GM23338 (cell line): ENCODE results near the gene TAOK1. TPM values are rescaled to one million over a fixed set of nuclear protein-coding genes. Genes with fewer than 3 reads are reported as not detected.

Experiments
- ATAC-seq: fragments of 200-7000 bp; cut with Tn5 transposase; 3 replicates; pipeline ENCODE4 v1.9.1; 2020
- DNase-seq: peaks from one replicate; pipeline ENCODE4 v3.0.0-alpha.2; 2015; ENCODE audit warnings: low spot score
- H2AFZ ChIP-seq: fragments of 200-600 bp; sonication (generic); 2 replicates; pipeline ENCODE4 v1.8.0; 2016; ENCODE audit warnings: antibody characterized with exemption, mild to moderate bottlenecking, moderate library complexity
- H3F3A ChIP-seq: fragments of 200-600 bp; sonication (generic); replicated peaks from 2 replicates; pipeline ENCODE4 v1.8.0; 2017; ENCODE audit warnings: antibody characterized with exemption, mixed run types, low read depth
- H3K27ac ChIP-seq: fragments of 200-600 bp; sonication (generic); 2 replicates; pipeline ENCODE4 v1.6.1; 2016; ENCODE audit warnings: low read depth
- H3K27me3 ChIP-seq: fragments of 200-600 bp; sonication (generic); 2 replicates; pipeline ENCODE4 v1.8.0; 2016; ENCODE audit warnings: mild to moderate bottlenecking, mixed run types, moderate library complexity; ENCODE audit not compliant: insufficient read depth
- H3K36me3 ChIP-seq: fragments of 200-600 bp; sonication (generic); 2 replicates; pipeline ENCODE4 v1.8.0; 2016; ENCODE audit warnings: mild to moderate bottlenecking; ENCODE audit not compliant: insufficient read depth
- H3K4me1 ChIP-seq: fragments of 200-600 bp; sonication (generic); 2 replicates; pipeline ENCODE4 v1.8.0; 2016; ENCODE audit warnings: mild to moderate bottlenecking, moderate library complexity; ENCODE audit not compliant: insufficient read depth
- H3K4me2 ChIP-seq: fragments of 200-600 bp; sonication (generic); 2 replicates; pipeline ENCODE4 v1.7.1; 2017; ENCODE audit warnings: mixed run types
- H3K4me3 ChIP-seq: fragments of 200-600 bp; sonication (generic); 2 replicates; pipeline ENCODE4 v1.6.1; 2016; ENCODE audit warnings: mixed run types
- H3K79me2 ChIP-seq: fragments of 200-600 bp; sonication (generic); replicated peaks from 2 replicates; pipeline ENCODE4 v1.8.0; 2017; ENCODE audit warnings: mild to moderate bottlenecking; ENCODE audit not compliant: insufficient read depth
- H3K9me2 ChIP-seq: fragments of 200-600 bp; sonication (generic); 2 replicates; pipeline ENCODE4 v1.8.0; 2017; ENCODE audit not compliant: insufficient read depth
- H4K20me1 ChIP-seq: fragments of 200-600 bp; sonication (generic); replicated peaks from 2 replicates; pipeline ENCODE4 v1.8.0; 2017; ENCODE audit warnings: mild to moderate bottlenecking; ENCODE audit not compliant: insufficient read depth
- H3K27ac Mint-ChIP-seq: 2 replicates; pipeline ENCODE4 v1.8.0; 2020; ENCODE audit warnings: inconsistent platforms, mild to moderate bottlenecking, moderate library complexity, mixed read lengths
- H3K27me3 Mint-ChIP-seq: 3 replicates; pipeline ENCODE4 v1.8.0; 2022; ENCODE audit warnings: low read depth, mild to moderate bottlenecking, moderate library complexity, mixed read lengths, inconsistent platforms; ENCODE audit not compliant: insufficient read depth, poor library complexity
- H3K36me3 Mint-ChIP-seq: 3 replicates; pipeline ENCODE4 v1.8.0; 2021; ENCODE audit warnings: low read depth, mild to moderate bottlenecking, inconsistent platforms, moderate library complexity, mixed read lengths
- H3K4me1 Mint-ChIP-seq: 3 replicates; pipeline ENCODE4 v1.8.0; 2020; ENCODE audit warnings: mild to moderate bottlenecking, inconsistent platforms, mixed read lengths
- H3K4me3 Mint-ChIP-seq: 3 replicates; pipeline ENCODE4 v1.8.0; 2021; ENCODE audit warnings: moderate library complexity, mild to moderate bottlenecking, inconsistent platforms, mixed read lengths
- H3K9me3 Mint-ChIP-seq: 3 replicates; pipeline ENCODE4 v1.8.0; 2020; ENCODE audit warnings: moderate library complexity, mild to moderate bottlenecking, inconsistent platforms, mixed read lengths
- CREB1 ChIP-seq: fragments of 250-450 bp; sonication (Bioruptor Pico); IDR thresholded peaks from 2 replicates; pipeline ENCODE4 v1.5.0; 2020; ENCODE audit warnings: low read depth, mild to moderate bottlenecking, moderate library complexity
- CTCF ChIP-seq, 2 experiments: fragments of 200-600 bp in 1 of 2; sonication (generic) in 1 of 2; conservative IDR thresholded peaks; 2 replicates each; pipeline versions ENCODE4 v1.5.1 to v1.6.1; 2016 to 2017; ENCODE audit warnings: antibody characterized with exemption in 2 of 2, low read depth in 2 of 2, mild to moderate bottlenecking in 2 of 2, moderate library complexity in 1 of 2
- ETS1 ChIP-seq: IDR thresholded peaks from 2 replicates; pipeline ENCODE4 v1.6.1; 2016; ENCODE audit warnings: antibody characterized with exemption
- EZH2 ChIP-seq: fragments of 200-600 bp; sonication (generic); IDR thresholded peaks from one replicate; pipeline ENCODE4 v1.8.0; 2017; ENCODE audit warnings: antibody characterized with exemption, mild to moderate bottlenecking, low read depth; ENCODE audit not compliant: unreplicated experiment
- EZH2phosphoT487 ChIP-seq: fragments of 200-600 bp; sonication (generic); IDR thresholded peaks from one replicate; pipeline ENCODE4 v1.8.1; 2018; ENCODE audit warnings: antibody characterized with exemption; ENCODE audit not compliant: unreplicated experiment
- JUNB ChIP-seq: IDR thresholded peaks from one replicate; pipeline ENCODE4 v1.6.1; 2016; ENCODE audit warnings: antibody characterized with exemption; ENCODE audit not compliant: unreplicated experiment
- NANOG ChIP-seq: IDR thresholded peaks from 2 replicates; pipeline ENCODE4 v1.6.1; 2016; ENCODE audit warnings: antibody characterized with exemption, borderline replicate concordance
- POLR2AphosphoS5 ChIP-seq: IDR thresholded peaks from 2 replicates; pipeline ENCODE4 v1.6.1; 2016; ENCODE audit warnings: antibody characterized with exemption, low read depth
- REST ChIP-seq: IDR thresholded peaks from one replicate; pipeline ENCODE4 v1.6.1; 2018; ENCODE audit warnings: antibody characterized with exemption; ENCODE audit not compliant: unreplicated experiment
- STAT1 ChIP-seq: IDR thresholded peaks from one replicate; pipeline ENCODE4 v1.6.1; 2016; ENCODE audit warnings: antibody characterized with exemption; ENCODE audit not compliant: unreplicated experiment
- ZNF114 ChIP-seq: fragments of 250-450 bp; sonication (Bioruptor Pico); IDR thresholded peaks from 2 replicates; pipeline ENCODE4 v1.5.0; 2020; ENCODE audit warnings: mild to moderate bottlenecking, moderate library complexity
- ZNF331 ChIP-seq: fragments of 250-450 bp; sonication (Bioruptor Pico); IDR thresholded peaks from 2 replicates; pipeline ENCODE4 v1.5.0; 2020; ENCODE audit warnings: low read depth, mild to moderate bottlenecking, moderate library complexity
- ZNF462 ChIP-seq: fragments of 250-450 bp; sonication (Bioruptor Pico); IDR thresholded peaks from 2 replicates; pipeline ENCODE4 v1.5.0; 2020; ENCODE audit warnings: mild to moderate bottlenecking, moderate library complexity
- polyA plus RNA-seq: library from polyadenylated mRNA; unstranded; fragments of >200 nt; fragmentation: Nextera tagmentation; extraction: Ambion mirVana; gene quantifications from 2 replicates; pipeline ENCODE4 v1.2.1, GENCODE V29; 2016
- total RNA-seq: library from RNA; depleted of rRNA; stranded (reverse); fragments of >200 nt; shearing (Covaris generic); gene quantifications from 2 replicates; pipeline ENCODE4 v1.2.3, GENCODE V29; 2014

TAOK1 gene
- total and polyA plus RNA-seq, 2 experiments from 2014 or later, result 19.4 to 69.8 TPM

- peaks cover 40% of the 10 kb centered on the region for H3K79me2 ChIP-seq
- H4K20me1 ChIP-seq, result peaks cover 8% of the 10 kb centered on the region; the same call in 1 of the 2 replicates
- no peaks in the 10 kb centered on the region for H3K36me3 ChIP-seq
- peak overlapping the region; percentile 81; the same call in 1 of the 2 replicates for H3K27ac Mint-ChIP-seq
- 0 out of 2 replicates have a peak overlapping the region, but pooled peaks have one; percentile 14 for H2AFZ ChIP-seq
- peaks cover 15% of the 10 kb centered on the region for H3K27me3 Mint-ChIP-seq
- H3K4me3 Mint-ChIP-seq, result peak overlapping the region; percentile 54
- TF ChIP-seq STAT1, result no peak
- TF ChIP-seq EZH2phosphoT487, result no peak
- TF ChIP-seq ZNF114, result no peak
- no peak for TF ChIP-seq REST
- no peak for TF ChIP-seq CTCF (conservative IDR thresholded peaks at IDR 0.05; ENCODE audit: low read depth in 2 of 2)
- TF ChIP-seq POLR2AphosphoS5, result no peak
- TF ChIP-seq NANOG, result no peak
- no peak for TF ChIP-seq ZNF331
- TF ChIP-seq CREB1, result no peak
- TF ChIP-seq ETS1, result no peak
- TF ChIP-seq JUNB, result no peak
- TF ChIP-seq EZH2, result no peak
- TF ChIP-seq ZNF462, result no peak
- H3K4me1 Mint-ChIP-seq, result peaks cover 40% of the 10 kb centered on the region
- H3K4me2 ChIP-seq, result peak overlapping the region; percentile 79
- H3K4me3 ChIP-seq, result peak overlapping the region; percentile 39
- DNase-seq (peak; percentile 70), ATAC-seq (peak; percentile 27)
- no peaks in the 10 kb centered on the region for H3K9me2 ChIP-seq
- peaks cover 12% of the 10 kb centered on the region; the same call in 1 of the 2 replicates for H3F3A ChIP-seq
- no peaks in the 10 kb centered on the region for H3K36me3 Mint-ChIP-seq
- peaks cover 41% of the 10 kb centered on the region for H3K4me1 ChIP-seq
- no peaks in the 10 kb centered on the region for H3K9me3 Mint-ChIP-seq
- no peak overlapping the region for H3K27ac ChIP-seq
- H3K27me3 ChIP-seq, result no peaks in the 10 kb centered on the region
Measured at GRCh38 chr17:29597361-29598172, 207.4 kb downstream of the TAOK1 start.
